ENCODE measurements around the gene ZBED1. TPM values are rescaled to one million over a fixed set of nuclear protein-coding genes. Genes with fewer than 3 reads are reported as not detected.

Gene ZBED1
- total and polyA plus RNA-seq, 9 of the 15 experiments (the other 6 are each of a cell fraction or from before 2014, with no cell fraction given): 0.61 to 27.6 (median 13.9) TPM

DNA sequence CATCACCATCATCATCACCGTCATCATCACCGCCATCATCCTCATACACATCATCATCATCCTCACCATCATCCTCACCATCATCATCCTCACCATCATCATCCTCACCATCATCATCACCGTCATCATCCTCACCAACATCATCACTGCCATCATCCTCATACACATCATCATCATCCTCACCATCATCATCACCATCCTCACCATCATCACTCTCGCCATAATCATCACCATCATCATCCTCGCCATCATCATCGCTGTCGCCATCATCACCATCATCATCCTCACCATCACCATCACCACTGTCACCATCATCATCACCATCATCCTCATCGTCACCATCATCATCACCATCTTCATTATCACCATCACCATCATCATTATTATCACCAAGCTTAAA is 19.8 kb upstream of the ZBED1 start:
- ChIA-PET POLR2A (no interaction called here), CTCF (ENCODE audit: low intra/inter-chr PET ratio) (no interaction called here)
- Histone ChIP-seq H3K4me1 (replicated peaks in 1 of 2; ENCODE audit: control insufficient read depth in 2 of 2, insufficient read depth in 2 of 2, low read length in 2 of 2) (no peaks in the 10 kb centered on the region), H3K36me3 (ENCODE audit: control insufficient read depth, insufficient read depth, low read length) (no peaks in the 10 kb centered on the region), H2AFZ (ENCODE audit: low read depth, low read length) (no peak overlapping the region), H3K4me3 (no peak overlapping the region), H3K9me1 (ENCODE audit: control insufficient read depth, insufficient read depth, low read length) (no peaks in the 10 kb centered on the region), H4K20me1 (replicated peaks; ENCODE audit: control insufficient read depth, insufficient read depth, low read length) (no peaks in the 10 kb centered on the region), H3K4me2 (ENCODE audit: insufficient read depth, low read length) (no peak overlapping the region), H3K9ac (ENCODE audit: insufficient read depth in 1 of 2, low read depth in 2 of 2, low read length in 2 of 2) (no peak overlapping the region), H3K79me2 (ENCODE audit: control insufficient read depth, insufficient read depth, low read length) (no peaks in the 10 kb centered on the region), H3K9me3 (replicated peaks; ENCODE audit: control insufficient read depth, insufficient read depth, low read depth, low read length) (no peaks in the 10 kb centered on the region), H3K27me3 (ENCODE audit: control insufficient read depth in 2 of 2, insufficient read depth in 2 of 2, low read length in 2 of 2) (peaks cover 4 to 7% of the 10 kb centered on the region in 2 experiments; a peak in 4 of 5 replicates), H3K27ac (ENCODE audit: extremely low read depth, low read depth, low read length) (no peak overlapping the region)
- intact Hi-C loops (cut with micrococcal nuclease): no loop called here
- DNase-seq (ENCODE audit: extremely low read depth in 1 of 4, low spot score in 3 of 4): no peak
- 2% methylated on average over 8 of the region's 8 CpGs for WGBS (ENCODE audit: insufficient coverage, low coverage, missing lambda C conversion rate)
- in situ Hi-C loops (cut with MboI): no loop called here
- no TSS peak for BruUV-seq (replicated peaks)
- FAIRE-seq: no peak
- ATAC-seq: no peak
- no peak for TF ChIP-seq TCF7L2 (IDR thresholded peaks at IDR 0.05; ENCODE audit: low read depth, low read length)
- TF ChIP-seq, protein P1, sequence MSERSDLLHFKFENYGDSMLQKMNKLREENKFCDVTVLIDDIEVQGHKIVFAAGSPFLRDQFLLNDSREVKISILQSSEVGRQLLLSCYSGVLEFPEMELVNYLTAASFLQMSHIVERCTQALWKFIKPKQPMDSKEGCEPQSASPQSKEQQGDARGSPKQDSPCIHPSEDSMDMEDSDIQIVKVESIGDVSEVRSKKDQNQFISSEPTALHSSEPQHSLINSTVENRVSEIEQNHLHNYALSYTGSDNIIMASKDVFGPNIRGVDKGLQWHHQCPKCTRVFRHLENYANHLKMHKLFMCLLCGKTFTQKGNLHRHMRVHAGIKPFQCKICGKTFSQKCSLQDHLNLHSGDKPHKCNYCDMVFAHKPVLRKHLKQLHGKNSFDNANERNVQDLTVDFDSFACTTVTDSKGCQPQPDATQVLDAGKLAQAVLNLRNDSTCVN (CRISPR knock-in tag; IDR thresholded peaks at IDR 0.05): no peak
- no peak for TF ChIP-seq ETV6 (IDR thresholded peaks at IDR 0.05; ENCODE audit: borderline replicate concordance in 1 of 2, low read depth in 2 of 2, low read length in 1 of 2)
- TF ChIP-seq ETV6 (CRISPR knock-in tag; IDR thresholded peaks at IDR 0.05; ENCODE audit: borderline replicate concordance): peak; percentile 20; the same call in 1 of the 2 replicates
- TF ChIP-seq IRF2 (CRISPR knock-in tag; IDR thresholded peaks at IDR 0.05): no peak
- TF ChIP-seq KHSRP (IDR thresholded peaks at IDR 0.05): no peak
- no peak for TF ChIP-seq MAFF (IDR thresholded peaks at IDR 0.05; ENCODE audit: low read length)
- TF ChIP-seq EWSR1 (IDR thresholded peaks at IDR 0.05; ENCODE audit: borderline replicate concordance, low read depth, partially characterized antibody): no peak
- TF ChIP-seq L3MBTL2 (IDR thresholded peaks at IDR 0.05): no peak
- TF ChIP-seq JUND (IDR thresholded peaks at IDR 0.05; ENCODE audit: borderline replicate concordance, low read depth, low read length): no peak
- TF ChIP-seq JUND (tag; IDR thresholded peaks at IDR 0.05; ENCODE audit: borderline replicate concordance, low read depth, low read length): no peak
- TF ChIP-seq, protein P2, sequence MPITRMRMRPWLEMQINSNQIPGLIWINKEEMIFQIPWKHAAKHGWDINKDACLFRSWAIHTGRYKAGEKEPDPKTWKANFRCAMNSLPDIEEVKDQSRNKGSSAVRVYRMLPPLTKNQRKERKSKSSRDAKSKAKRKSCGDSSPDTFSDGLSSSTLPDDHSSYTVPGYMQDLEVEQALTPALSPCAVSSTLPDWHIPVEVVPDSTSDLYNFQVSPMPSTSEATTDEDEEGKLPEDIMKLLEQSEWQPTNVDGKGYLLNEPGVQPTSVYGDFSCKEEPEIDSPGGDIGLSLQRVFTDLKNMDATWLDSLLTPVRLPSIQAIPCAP (CRISPR knock-in tag; IDR thresholded peaks at IDR 0.05; ENCODE audit: borderline replicate concordance): no peak
- TF ChIP-seq HDAC1 (IDR thresholded peaks at IDR 0.05): peak in 1 of 2 experiments; percentile 88; a peak in 2 of 4 replicates
- TF ChIP-seq CTBP1 (IDR thresholded peaks at IDR 0.05; ENCODE audit: borderline replicate concordance): peak; percentile 48; the same call in 1 of the 2 replicates
- TF ChIP-seq, protein P3, sequence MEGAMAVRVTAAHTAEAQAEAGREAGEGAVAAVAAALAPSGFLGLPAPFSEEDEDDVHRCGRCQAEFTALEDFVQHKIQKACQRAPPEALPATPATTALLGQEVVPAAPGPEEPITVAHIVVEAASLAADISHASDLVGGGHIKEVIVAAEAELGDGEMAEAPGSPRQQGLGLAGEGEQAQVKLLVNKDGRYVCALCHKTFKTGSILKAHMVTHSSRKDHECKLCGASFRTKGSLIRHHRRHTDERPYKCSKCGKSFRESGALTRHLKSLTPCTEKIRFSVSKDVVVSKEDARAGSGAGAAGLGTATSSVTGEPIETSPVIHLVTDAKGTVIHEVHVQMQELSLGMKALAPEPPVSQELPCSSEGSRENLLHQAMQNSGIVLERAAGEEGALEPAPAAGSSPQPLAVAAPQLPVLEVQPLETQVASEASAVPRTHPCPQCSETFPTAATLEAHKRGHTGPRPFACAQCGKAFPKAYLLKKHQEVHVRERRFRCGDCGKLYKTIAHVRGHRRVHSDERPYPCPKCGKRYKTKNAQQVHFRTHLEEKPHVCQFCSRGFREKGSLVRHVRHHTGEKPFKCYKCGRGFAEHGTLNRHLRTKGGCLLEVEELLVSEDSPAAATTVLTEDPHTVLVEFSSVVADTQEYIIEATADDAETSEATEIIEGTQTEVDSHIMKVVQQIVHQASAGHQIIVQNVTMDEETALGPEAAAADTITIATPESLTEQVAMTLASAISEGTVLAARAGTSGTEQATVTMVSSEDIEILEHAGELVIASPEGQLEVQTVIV (CRISPR knock-in tag; IDR thresholded peaks at IDR 0.05; ENCODE audit: borderline replicate concordance): no peak
- TF ChIP-seq DIDO1 (tag; IDR thresholded peaks at IDR 0.05; ENCODE audit: low read depth): no peak
- TF ChIP-seq ZNF121 (CRISPR knock-in tag; conservative IDR thresholded peaks at IDR 0.05): no peak
- TF ChIP-seq CBX2 (IDR thresholded peaks at IDR 0.05; ENCODE audit: insufficient read depth, low read length, poor library complexity, severe bottlenecking): no peak
- no peak for TF ChIP-seq NBN (IDR thresholded peaks at IDR 0.05; ENCODE audit: low read depth)
